ENCODE data around the gene SPACA7. TPM values are rescaled to one million over a fixed set of nuclear protein-coding genes. Genes with fewer than 3 reads are reported as not detected.

The SPACA7 gene
- polyA plus RNA-seq, 3 donors, result not detected

DNA sequence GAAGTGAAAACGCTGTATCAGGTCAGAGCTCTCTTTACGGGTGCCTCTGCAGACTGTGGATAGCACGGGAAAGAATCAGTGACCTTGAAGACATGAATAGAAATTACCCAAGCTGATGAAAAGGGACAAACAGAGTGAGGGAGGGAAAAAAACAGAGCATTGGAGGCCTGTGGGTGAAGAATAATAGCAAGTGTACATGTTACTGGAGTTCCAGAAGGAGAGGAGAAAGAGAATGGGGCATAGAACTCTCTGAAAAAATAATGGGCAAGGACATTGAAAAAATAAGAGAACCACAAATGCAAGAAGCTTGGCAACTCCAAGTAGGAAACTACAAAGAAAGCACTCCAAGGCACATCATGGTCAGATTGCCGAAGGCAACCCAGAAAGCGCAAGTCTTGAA, 86.3 kb downstream of the SPACA7 start:
- Histone ChIP-seq H3K79me2 (ENCODE audit: insufficient read depth, low read length) (no peaks in the 10 kb centered on the region), H3K4me3 (replicated peaks in 1 of 3; ENCODE audit: low read depth in 2 of 3, low read length in 3 of 3) (no peak overlapping the region), H3K4me2 (replicated peaks; ENCODE audit: extremely low read depth, low read length, poor library complexity, severe bottlenecking) (no peak overlapping the region), H3K4me1 (ENCODE audit: control insufficient read depth in 1 of 2, insufficient read depth in 2 of 2, low read length in 2 of 2) (no peaks in the 10 kb centered on the region), H3K36me3 (replicated peaks in 1 of 2; ENCODE audit: control insufficient read depth in 1 of 2, insufficient read depth in 2 of 2, low read length in 2 of 2) (no peaks in the 10 kb centered on the region), H2AFZ (ENCODE audit: insufficient read depth, low read depth, low read length, poor library complexity, severe bottlenecking) (no peak overlapping the region), H4K20me1 (ENCODE audit: insufficient read depth, low read length) (no peaks in the 10 kb centered on the region), H3K27ac (ENCODE audit: low read depth in 1 of 2, low read length in 2 of 2) (no peak overlapping the region), H3K27me3 (ENCODE audit: control insufficient read depth in 2 of 2, insufficient read depth in 2 of 2, low read length in 2 of 2) (no peaks in the 10 kb centered on the region), H3K9ac (ENCODE audit: insufficient read depth, low read length, poor library complexity, severe bottlenecking) (no peak overlapping the region), H3K9me3 (replicated peaks in 1 of 2; ENCODE audit: control insufficient read depth in 1 of 2, insufficient read depth in 1 of 2, low read length in 2 of 2) (peaks cover 6 to 34% of the 10 kb centered on the region in 2 donors)
- Mint-ChIP-seq H3K4me1 (no peaks in the 10 kb centered on the region), H3K36me3 (no peaks in the 10 kb centered on the region), H3K4me3 (no peak overlapping the region), H3K27ac (no peak overlapping the region), H3K9me3 (peaks cover 7 to 35% (median 23%) of the 10 kb centered on the region in 7 donors), H3K27me3 (ENCODE audit: low read depth in 3 of 3) (peaks cover 0 to 8% (median 2%) of the 10 kb centered on the region in 3 donors)
- TF ChIP-seq, protein P1, sequence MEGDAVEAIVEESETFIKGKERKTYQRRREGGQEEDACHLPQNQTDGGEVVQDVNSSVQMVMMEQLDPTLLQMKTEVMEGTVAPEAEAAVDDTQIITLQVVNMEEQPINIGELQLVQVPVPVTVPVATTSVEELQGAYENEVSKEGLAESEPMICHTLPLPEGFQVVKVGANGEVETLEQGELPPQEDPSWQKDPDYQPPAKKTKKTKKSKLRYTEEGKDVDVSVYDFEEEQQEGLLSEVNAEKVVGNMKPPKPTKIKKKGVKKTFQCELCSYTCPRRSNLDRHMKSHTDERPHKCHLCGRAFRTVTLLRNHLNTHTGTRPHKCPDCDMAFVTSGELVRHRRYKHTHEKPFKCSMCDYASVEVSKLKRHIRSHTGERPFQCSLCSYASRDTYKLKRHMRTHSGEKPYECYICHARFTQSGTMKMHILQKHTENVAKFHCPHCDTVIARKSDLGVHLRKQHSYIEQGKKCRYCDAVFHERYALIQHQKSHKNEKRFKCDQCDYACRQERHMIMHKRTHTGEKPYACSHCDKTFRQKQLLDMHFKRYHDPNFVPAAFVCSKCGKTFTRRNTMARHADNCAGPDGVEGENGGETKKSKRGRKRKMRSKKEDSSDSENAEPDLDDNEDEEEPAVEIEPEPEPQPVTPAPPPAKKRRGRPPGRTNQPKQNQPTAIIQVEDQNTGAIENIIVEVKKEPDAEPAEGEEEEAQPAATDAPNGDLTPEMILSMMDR (IDR thresholded peaks at IDR 0.05), result no peak
- intact Hi-C loops (cut with micrococcal nuclease), result no loop called here
- WGBS (ENCODE audit: insufficient coverage), result 87% methylated on average over 4 of the region's 5 CpGs
- no peak for DNase-seq

DNA sequence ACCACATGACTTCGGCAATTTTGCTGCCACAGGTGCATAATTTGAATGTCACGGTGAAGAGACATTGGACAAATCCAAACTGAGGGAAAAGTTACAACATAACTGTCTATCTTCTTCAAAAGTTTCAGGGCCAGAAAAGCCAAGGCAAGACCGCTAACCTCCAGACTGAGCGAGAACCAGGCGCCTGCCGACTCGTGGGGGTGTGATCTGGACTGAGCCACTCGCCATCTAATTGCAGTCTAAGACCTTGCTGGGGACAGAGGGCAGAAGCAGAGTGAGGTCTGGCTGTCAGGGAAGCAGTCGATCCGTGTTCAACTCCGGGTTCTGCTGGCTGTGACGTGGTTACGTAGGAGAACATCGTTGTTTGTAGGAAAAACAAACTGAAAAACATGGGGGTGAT, 88.6 kb downstream of the SPACA7 start:
- Histone ChIP-seq H3K36me3 (replicated peaks in 1 of 2; ENCODE audit: control insufficient read depth in 1 of 2, insufficient read depth in 2 of 2, low read length in 2 of 2) (no peaks in the 10 kb centered on the region), H3K9ac (ENCODE audit: insufficient read depth, low read length, poor library complexity, severe bottlenecking) (no peak overlapping the region)
- 94% methylated on average over 10 of the region's 14 CpGs for WGBS (ENCODE audit: insufficient coverage)

More for the DNA sequence above, 88.6 kb downstream of the SPACA7 start:
- Histone ChIP-seq H3K27me3 (ENCODE audit: control insufficient read depth in 2 of 2, insufficient read depth in 2 of 2, low read length in 2 of 2) (no peaks in the 10 kb centered on the region), H3K4me1 (ENCODE audit: control insufficient read depth in 1 of 2, insufficient read depth in 2 of 2, low read length in 2 of 2) (no peaks in the 10 kb centered on the region), H3K9me3 (replicated peaks in 1 of 2; ENCODE audit: control insufficient read depth in 1 of 2, insufficient read depth in 1 of 2, low read length in 2 of 2) (peaks cover 6 to 35% of the 10 kb centered on the region in 2 donors), H3K4me2 (replicated peaks; ENCODE audit: extremely low read depth, low read length, poor library complexity, severe bottlenecking) (no peak overlapping the region), H3K79me2 (ENCODE audit: insufficient read depth, low read length) (no peaks in the 10 kb centered on the region), H2AFZ (ENCODE audit: insufficient read depth, low read depth, low read length, poor library complexity, severe bottlenecking) (no peak overlapping the region), H3K4me3 (replicated peaks in 1 of 3; ENCODE audit: low read depth in 2 of 3, low read length in 3 of 3) (no peak overlapping the region), H3K27ac (ENCODE audit: low read depth in 1 of 2, low read length in 2 of 2) (no peak overlapping the region), H4K20me1 (ENCODE audit: insufficient read depth, low read length) (no peaks in the 10 kb centered on the region)
- Mint-ChIP-seq H3K4me3 (no peak overlapping the region), H3K4me1 (no peaks in the 10 kb centered on the region), H3K36me3 (no peaks in the 10 kb centered on the region), H3K9me3 (peaks cover 7 to 40% (median 25%) of the 10 kb centered on the region in 7 donors), H3K27ac (no peak overlapping the region), H3K27me3 (ENCODE audit: low read depth in 3 of 3) (peaks cover 0 to 3% (median 2%) of the 10 kb centered on the region in 3 donors)
- no peak for DNase-seq
- intact Hi-C loops (cut with micrococcal nuclease), result no loop called here
- TF ChIP-seq, protein P1 (IDR thresholded peaks at IDR 0.05), result no peak

Data from CD14-positive monocyte (primary cell).